NT2/D1 (cell line): ENCODE measurements around the gene LIPA.

ENCODE experiments used
- YY1 ChIP-seq: IDR thresholded peaks from 2 replicates; pipeline ENCODE4 v1.6.1; 2011; ENCODE audit not compliant: insufficient read length, insufficient read depth
- ZNF274 ChIP-seq: IDR thresholded peaks from 2 replicates; pipeline ENCODE4 v1.6.1; 2011; ENCODE audit warnings: mild to moderate bottlenecking, low read depth, low read length

GRCh38 chr10:89184638-89185037 is 66.9 kb downstream of the LIPA start:
- no peak for TF ChIP-seq ZNF274
- no peak for TF ChIP-seq YY1
